OCI-LY1 (cell line): ENCODE data around the gene RASL11A.

Experiments
- EZH2 ChIP-seq: fragments of 200-600 bp; sonication (generic), shearing (Covaris generic); IDR thresholded peaks from 2 replicates; pipeline ENCODE4 v1.8.0; 2017; ENCODE audit warnings: borderline replicate concordance, mixed run types, mild to moderate bottlenecking, antibody characterized with exemption, low read length, moderate library complexity, mixed read lengths
- TF ChIP-seq, protein P1 (sequence below): fragments of 200-600 bp; sonication (generic), shearing (Covaris generic); IDR thresholded peaks from 2 replicates; pipeline ENCODE4 v1.5.1; 2017; ENCODE audit warnings: mild to moderate bottlenecking, antibody characterized with exemption, low read length, moderate library complexity, mixed read lengths

DNA sequence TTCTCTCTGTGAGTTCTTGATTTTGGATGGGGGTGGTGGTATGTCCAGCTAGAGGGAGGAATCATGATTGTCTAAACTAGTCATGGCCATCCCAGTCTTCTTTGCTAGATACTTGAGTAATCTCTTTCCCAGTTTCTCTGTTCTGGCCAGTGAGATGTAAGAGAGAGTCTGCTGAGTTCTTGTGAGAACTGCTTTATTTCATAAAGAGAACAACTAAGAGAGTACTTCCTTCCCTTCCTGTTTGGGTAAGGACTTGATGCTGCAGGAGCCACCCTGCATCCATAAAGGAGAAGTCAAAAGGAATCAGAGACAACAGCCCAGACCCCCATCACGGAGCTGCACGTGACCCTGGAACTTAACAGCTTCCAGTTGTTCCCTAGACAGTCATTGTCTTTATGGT is 3.0 kb upstream of the RASL11A start:
- TF ChIP-seq, protein P1, sequence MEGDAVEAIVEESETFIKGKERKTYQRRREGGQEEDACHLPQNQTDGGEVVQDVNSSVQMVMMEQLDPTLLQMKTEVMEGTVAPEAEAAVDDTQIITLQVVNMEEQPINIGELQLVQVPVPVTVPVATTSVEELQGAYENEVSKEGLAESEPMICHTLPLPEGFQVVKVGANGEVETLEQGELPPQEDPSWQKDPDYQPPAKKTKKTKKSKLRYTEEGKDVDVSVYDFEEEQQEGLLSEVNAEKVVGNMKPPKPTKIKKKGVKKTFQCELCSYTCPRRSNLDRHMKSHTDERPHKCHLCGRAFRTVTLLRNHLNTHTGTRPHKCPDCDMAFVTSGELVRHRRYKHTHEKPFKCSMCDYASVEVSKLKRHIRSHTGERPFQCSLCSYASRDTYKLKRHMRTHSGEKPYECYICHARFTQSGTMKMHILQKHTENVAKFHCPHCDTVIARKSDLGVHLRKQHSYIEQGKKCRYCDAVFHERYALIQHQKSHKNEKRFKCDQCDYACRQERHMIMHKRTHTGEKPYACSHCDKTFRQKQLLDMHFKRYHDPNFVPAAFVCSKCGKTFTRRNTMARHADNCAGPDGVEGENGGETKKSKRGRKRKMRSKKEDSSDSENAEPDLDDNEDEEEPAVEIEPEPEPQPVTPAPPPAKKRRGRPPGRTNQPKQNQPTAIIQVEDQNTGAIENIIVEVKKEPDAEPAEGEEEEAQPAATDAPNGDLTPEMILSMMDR = no peak
- TF ChIP-seq EZH2 = no peak
